ENCODE measurements around the gene CYP2C19.

The CYP2C19 gene

GRCh38 chr10:94846204-94846603 lies 83.7 kb downstream of the CYP2C19 start:
- no peak overlapping the region for H3K4me3 ChIP-seq (ENCODE audit: low read length)
- no peak for TF ChIP-seq CTCF (IDR thresholded peaks at IDR 0.05; ENCODE audit: insufficient read depth, low read depth, low read length, missing control alignments)
- DNase-seq (ENCODE audit: low read depth): no peak

GRCh38 chr10:94850766-94851165 lies 88.3 kb downstream of the CYP2C19 start:
- no peak overlapping the region for H3K4me3 ChIP-seq (ENCODE audit: low read length)
- TF ChIP-seq CTCF (IDR thresholded peaks at IDR 0.05; ENCODE audit: insufficient read depth, low read depth, low read length, missing control alignments): no peak
- no peak for DNase-seq (ENCODE audit: low read depth)

GRCh38 chr10:94851263-94851662 lies 88.8 kb downstream of the CYP2C19 start:
- no peak for TF ChIP-seq CTCF (IDR thresholded peaks at IDR 0.05; ENCODE audit: insufficient read depth, low read depth, low read length, missing control alignments)
- H3K4me3 ChIP-seq (ENCODE audit: low read length): no peak overlapping the region
- DNase-seq (ENCODE audit: low read depth): no peak

- DNase-seq (ENCODE audit: low read depth): no peak
- no peak overlapping the region for H3K4me3 ChIP-seq (ENCODE audit: low read length)
- no peak for TF ChIP-seq CTCF (IDR thresholded peaks at IDR 0.05; ENCODE audit: insufficient read depth, low read depth, low read length, missing control alignments)
These were observed 90.0 kb downstream of the CYP2C19 start for GRCh38 chr10:94852438-94852837.

- H3K4me3 ChIP-seq (ENCODE audit: low read length): no peak overlapping the region
- DNase-seq (ENCODE audit: low read depth): no peak
- no peak for TF ChIP-seq CTCF (IDR thresholded peaks at IDR 0.05; ENCODE audit: insufficient read depth, low read depth, low read length, missing control alignments)
These were observed 90.6 kb downstream of the CYP2C19 start for GRCh38 chr10:94853065-94853464.

GRCh38 chr10:94858005-94858404 lies 95.5 kb downstream of the CYP2C19 start:
- TF ChIP-seq CTCF (IDR thresholded peaks at IDR 0.05; ENCODE audit: insufficient read depth, low read depth, low read length, missing control alignments): no peak
- peak; percentile 38 for DNase-seq (ENCODE audit: low read depth)
- no peak overlapping the region for H3K4me3 ChIP-seq (ENCODE audit: low read length)

- TF ChIP-seq CTCF (IDR thresholded peaks at IDR 0.05; ENCODE audit: insufficient read depth, low read depth, low read length, missing control alignments): no peak
- no peak for DNase-seq (ENCODE audit: low read depth)
- no peak overlapping the region for H3K4me3 ChIP-seq (ENCODE audit: low read length)
These were observed 96.6 kb downstream of the CYP2C19 start for GRCh38 chr10:94859086-94859485.

All from epithelial cell of esophagus (primary cell).